HG02763 (cell line): ENCODE measurements around the gene ABTB2.

Experiments
- ATAC-seq: cut with Tn5 transposase; IDR thresholded peaks from one replicate; pipeline ENCODE4 v1.9.1; 2021; ENCODE audit warnings: mild to moderate bottlenecking, moderate library complexity; ENCODE audit not compliant: unreplicated experiment

ABTB2 gene

DNA sequence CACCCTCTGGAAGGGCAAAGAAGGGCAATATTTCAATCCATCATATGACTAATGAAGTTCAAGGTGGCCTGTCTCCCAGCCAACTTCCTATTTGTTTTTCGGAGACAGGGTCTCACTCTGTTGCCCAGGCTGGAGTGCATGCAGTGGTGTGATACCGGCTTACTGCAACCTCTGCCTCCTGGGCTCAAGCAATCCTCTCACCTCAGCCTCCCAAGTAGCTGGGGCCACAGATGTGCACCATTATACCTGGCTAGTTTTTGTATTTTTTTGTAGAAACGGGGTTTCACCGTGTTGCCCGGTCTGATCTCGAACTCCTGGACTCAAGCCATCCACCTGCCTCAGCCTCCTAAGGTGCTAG lies 13.4 kb downstream of the ABTB2 start:
- ATAC-seq = no peak

DNA sequence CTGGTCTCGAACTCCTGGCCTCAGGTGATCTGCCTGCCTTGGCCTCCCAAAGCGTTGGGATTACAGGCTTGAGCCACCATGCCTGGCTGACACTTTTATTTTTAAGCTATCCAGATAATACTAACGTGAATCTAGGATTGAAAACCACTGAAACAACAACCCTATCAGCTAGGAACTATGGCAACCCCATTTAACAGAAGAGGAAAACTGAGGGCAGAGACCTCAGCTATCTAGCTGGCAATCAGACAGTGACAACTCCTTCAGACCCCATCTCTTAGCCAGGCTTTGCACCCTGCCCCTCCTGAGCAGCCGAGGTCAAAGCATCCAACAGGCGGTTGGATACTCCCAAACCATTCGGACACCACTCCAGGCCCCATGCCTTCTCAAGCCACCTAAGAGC lies 14.1 kb downstream of the ABTB2 start:
- ATAC-seq = no peak

DNA sequence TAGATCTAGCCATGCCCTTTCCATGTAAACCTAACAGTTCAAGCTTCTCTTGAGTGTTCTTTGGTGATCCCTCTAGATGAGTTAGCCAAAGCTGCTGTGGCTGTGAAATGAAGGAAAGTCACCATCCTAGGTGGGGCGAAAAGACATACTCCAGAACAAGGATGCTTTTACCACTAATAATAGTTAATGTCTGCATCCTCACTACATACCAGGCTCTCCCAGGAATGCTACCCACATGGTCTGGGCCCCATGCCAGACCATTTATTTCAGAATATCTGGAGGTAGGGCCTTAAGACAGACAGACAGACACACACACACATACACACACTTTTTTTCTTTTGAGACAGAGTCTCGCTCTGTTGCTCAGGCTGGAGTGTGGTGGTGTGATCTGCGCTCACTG lies 14.7 kb downstream of the ABTB2 start:
- ATAC-seq = no peak

DNA sequence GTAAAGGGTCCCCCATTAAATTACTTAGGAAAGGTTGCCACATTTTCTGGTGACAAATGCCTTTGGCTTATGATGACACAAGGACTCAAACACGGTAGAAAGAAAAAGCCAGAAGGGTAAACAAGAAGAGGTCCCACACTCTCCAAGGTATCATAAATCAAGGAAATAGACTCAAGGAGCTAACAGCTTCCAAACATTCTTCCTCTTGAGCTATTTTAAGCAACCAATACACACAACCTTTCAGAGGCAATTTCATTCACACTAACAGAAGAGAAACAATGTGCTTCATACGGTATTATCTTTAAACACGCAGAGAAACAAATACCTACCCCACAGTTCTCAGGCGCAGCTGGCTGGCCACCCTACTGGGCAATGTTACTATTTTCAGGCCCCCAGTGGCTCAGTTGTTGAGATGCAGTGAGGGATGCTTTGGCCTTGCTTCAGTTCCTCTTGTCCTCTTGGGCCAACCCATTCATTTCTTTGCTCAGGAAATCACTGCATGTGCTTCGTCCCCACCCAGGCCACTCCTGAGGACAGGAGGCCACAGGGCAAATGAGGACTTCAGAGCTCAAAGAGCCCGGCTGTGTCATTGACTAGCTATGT lies 15.8 kb downstream of the ABTB2 start:
- ATAC-seq = no peak

DNA sequence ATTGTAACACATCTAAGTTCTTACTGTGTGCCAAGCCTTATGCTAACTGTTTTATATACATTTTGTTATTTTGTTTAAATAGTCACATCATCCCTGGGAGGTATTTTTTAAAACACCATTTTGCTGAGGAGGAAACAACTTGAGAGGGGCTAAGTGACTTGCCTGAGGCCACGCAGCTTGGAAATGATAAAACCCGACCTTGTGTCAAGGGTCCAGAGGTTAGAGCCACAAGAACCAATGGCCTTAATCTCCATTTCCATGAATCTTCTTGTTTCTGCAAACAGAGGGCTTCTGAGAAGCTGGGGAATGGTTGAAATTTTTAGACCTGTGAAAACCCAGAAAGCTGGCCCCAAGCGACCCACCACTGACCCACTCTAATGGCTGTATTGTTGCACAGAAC lies 16.7 kb downstream of the ABTB2 start:
- no peak for ATAC-seq

DNA sequence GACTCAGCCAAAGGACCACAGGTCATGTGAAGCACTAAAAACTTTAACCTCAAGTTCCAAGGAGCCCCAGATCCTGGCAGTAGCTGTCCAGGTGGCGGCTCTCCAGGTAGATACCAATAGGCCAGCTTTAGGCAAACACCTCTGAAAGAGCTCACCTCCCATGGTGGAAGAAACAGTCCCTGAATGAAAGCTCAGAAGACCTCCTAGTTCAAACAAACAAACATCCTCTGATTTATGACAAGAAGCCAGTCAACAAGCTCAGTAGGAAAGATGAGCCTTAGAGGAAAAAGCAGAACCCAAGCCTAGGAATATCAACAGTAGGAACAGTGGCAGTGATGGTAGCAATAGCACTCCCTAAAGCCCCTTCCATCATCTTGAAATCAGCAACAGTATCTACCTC lies 17.2 kb downstream of the ABTB2 start:
- no peak for ATAC-seq

DNA sequence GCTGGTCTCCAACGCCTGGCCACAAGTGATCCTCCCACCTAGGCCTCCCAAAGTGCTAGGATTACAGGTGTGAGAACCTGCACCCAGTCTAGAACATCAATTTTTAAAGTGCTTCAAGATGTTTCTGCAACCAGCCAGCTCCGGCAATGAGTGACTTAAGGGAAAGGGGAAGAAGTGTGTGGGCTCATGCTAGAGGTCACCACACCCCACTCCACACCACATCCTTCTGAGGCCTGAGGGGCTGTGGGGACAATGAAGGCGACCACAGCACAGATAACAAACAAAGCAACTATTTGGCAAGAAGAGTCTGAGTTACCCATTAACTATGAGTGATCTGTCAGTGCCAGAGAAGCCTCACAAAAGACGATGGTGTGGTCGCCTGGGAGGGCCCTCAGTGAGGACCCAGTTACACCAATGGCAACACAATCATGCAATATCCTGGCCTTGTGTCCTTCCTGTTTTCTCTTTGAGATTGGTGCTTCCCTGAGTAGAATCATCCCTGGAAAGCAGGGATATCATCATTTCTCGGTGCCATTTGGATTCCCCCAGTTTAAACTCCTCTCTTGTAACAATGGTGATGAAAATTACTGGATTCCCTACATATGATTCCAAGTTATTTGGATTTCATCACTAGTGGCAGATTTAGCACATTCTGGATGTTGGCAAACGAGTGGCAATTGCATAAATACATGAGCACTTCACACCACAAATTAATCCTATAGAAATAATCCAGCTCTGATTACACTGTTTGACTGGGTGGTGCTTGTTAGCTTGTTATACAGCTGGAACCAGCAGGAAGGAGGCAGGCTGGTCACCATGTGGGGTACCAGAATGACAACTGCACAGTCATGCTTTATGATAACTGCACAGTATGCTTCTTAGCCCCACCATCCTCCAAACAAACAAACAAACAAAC lies 18.4 kb downstream of the ABTB2 start:
- peak; percentile 77 for ATAC-seq

DNA sequence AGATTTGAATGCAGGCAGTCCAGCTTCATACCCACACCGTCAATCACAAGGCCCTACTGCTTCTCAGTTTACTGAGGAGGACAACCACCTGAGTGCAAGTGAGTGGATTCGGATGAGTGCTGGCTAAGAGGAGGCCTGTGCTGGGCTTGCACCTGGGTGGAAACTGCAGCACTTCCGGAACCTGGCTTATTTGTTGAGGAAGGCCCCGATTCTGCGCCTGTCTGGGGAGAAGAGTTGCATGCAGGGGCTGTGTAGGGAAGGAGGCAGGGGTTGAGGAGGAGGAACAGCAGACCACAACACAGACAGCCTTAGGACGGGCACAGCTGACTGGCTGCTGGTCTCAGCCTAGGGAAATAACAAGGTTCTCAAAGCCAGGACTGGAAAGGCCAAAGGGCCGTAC lies 20.8 kb downstream of the ABTB2 start:
- ATAC-seq = no peak

GRCh38 chr11:34335801-34336200 lies 22.0 kb downstream of the ABTB2 start:
- no peak for ATAC-seq

DNA sequence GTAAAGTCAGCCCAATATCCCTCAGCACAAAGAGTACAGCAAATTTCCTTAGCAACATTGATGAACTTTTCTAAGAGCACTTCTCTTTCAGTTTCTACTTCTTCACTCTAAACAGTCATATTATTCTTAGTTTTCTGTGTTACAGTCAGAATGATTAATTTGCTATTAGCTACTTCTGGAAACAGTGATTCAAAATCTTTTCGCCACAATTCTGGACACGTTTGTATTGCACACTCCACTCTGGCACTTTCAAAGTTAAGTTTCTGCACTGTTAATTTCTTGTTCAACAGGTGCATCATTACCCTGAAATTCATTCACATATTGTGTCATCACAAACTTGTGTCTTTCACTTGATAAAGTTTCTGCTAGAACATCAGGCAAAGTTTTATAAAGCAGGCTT lies 22.5 kb downstream of the ABTB2 start:
- ATAC-seq = no peak

DNA sequence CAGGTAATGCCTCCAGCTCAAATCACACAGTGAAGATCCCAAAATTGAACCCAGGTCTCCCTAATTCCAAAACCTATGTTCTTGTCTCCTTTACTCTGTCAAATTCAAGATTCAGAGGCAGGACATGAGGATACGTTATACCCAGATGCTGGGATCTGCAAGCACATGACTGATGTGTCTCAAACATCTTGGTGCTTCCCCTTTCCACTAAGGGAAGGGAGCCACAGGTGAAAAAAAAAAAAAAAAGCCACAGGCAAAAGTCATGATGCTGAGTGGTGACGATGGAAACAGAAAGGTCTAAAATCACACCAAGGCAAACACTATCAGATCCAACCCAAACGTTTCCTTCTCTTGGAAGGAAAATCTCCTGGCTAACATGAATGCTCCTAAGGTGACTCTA lies 24.0 kb downstream of the ABTB2 start:
- ATAC-seq = no peak

DNA sequence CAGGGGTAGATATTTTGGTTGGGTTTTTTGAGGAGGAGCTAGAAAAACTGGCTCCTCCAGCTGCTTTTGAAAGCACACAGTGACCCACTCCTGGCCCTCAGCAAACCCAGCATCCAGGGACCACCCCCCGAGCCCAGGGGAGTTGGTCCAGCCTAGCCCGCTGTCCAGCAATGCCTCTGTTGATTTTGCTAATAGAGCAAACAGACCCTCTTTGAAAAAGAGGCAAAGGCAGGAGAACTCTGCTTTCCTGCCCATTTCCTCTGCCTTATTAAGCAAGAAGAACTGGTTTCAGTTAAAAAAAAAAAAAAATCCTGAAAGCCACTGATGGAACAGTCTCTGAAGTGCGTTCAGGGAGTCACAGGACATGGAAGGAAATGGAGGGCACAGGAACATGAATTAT lies 25.3 kb downstream of the ABTB2 start:
- no peak for ATAC-seq

DNA sequence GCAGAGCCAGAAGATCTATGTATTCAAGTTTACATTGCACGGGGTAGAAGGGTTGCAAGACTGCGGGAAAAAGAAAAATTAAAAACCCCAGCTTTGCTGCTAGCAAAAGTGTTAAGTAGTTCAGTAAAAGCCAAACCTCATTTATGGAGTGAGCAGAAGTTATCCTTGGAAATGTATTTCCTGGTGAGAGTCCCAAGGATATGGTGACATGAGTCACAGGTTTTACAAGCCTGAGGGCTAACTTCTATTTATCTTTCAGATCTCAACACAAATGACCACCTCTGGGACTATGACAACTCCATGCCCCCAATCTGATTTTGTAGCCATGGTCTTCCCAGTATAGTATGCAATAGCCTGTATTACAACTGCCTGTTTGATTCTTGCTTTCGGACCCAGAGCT lies 26.1 kb downstream of the ABTB2 start:
- no peak for ATAC-seq

- no peak for ATAC-seq
Measured at GRCh38 chr11:34331329-34331728, 26.5 kb downstream of the ABTB2 start.

DNA sequence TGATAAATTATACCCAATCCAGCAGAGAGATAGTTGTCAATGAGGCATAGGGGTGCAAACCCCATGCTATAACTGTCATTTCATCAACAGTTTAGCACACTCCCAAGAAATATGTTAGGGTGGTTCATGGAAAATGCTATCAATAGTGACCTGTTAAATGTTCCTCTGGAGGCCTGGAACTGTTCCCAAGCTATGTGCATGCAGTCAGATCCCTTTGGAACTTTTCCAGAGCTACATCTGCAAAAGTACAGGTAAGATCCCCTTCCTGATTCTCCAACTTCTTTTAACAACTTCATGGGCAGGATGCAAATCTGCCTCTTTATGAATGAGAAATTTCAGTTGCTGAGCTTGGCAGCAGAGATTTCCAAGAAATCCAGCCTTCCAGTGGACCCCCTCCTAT lies 27.2 kb downstream of the ABTB2 start:
- no peak for ATAC-seq

DNA sequence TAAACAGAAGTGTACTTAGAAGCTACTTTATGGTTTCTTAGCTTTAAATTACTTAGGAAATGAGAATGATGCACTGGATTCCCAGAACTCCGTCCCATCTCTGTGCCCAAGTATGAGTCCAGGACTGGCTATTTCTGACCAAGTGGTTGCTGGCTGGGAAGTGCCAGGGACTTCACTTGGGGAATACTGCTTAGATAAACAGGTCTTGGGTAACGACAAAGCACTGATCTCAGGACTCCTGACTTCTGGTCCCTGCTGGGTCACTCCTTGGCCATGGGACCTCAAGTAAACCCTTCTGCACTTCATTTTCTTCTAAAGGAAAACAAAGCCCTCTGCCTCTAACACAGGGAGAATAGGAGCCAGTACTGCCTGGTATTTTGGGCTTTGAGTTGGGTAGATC lies 27.9 kb downstream of the ABTB2 start:
- no peak for ATAC-seq

DNA sequence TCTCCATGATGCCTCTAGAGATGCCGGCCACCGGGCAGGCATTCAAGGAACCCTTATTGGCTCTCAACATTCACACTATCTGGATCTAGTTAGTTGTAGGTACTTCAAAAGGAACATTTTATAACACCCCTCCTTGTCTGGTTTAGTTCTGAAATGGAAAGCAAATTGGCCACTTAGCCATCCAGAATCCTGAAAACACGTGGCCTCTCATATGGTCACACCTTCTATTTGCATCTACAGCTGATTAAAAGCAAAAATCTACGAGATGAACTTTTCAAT lies 29.2 kb downstream of the ABTB2 start:
- no peak for ATAC-seq

DNA sequence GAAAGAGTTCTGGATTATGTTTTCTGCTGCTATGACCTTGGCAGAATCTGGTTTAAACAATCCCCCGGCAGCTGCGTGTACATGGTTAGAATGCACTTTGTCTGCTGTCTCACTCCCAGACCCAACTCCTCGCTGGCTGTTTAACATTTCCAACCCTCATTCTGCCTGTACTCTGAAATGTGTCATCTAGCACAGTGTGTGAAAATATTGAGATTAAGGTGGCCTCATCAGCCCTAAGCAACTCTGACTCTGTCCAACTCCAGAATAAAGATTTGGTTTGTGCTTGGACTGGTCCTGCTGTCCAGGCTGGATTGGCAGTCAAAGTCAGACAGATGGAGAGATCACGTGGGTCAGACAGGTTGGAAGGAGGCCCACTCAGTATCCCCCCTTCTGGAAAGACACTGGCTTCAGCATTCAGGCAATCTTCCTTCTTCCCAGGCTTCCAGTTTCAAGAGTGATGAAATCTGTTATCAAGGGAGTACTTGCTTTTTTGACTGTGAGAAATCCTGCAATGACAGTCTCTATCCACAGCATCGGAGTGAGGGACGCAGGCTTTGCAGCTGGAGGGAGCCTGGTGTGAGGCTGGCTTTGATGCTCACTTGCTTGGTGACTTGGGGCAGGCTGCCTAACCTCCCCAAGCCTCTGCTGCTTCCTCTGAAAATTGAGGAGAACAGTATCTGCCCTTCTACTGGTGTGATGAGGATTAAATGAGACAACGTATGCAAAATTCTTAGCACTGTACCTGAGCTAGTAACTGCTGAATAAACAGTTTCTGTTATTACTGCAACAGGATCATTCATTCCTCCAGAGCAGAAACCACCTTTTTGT lies 29.8 kb downstream of the ABTB2 start:
- no peak for ATAC-seq

- ATAC-seq = no peak
Measured at GRCh38 chr11:34324466-34324865, 33.3 kb downstream of the ABTB2 start.

DNA sequence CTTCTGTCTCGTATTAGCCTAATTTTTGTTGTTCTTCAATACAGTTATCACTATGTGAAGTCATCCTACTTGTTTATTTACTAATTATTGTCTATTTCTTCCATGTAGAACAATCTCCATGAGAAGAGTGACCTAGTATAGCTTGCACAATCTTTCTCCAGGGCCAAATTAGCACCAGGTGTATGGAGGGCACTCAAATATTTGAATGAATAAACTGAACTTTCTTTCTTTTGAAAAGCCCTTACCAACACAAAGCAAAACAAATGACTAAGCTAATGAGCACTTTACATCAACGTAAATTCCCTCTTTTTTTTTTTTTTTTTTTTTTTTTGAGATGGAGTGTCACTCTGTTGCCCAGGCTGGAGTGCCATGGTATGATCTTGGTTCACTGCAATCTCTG lies 34.2 kb downstream of the ABTB2 start:
- no peak for ATAC-seq

DNA sequence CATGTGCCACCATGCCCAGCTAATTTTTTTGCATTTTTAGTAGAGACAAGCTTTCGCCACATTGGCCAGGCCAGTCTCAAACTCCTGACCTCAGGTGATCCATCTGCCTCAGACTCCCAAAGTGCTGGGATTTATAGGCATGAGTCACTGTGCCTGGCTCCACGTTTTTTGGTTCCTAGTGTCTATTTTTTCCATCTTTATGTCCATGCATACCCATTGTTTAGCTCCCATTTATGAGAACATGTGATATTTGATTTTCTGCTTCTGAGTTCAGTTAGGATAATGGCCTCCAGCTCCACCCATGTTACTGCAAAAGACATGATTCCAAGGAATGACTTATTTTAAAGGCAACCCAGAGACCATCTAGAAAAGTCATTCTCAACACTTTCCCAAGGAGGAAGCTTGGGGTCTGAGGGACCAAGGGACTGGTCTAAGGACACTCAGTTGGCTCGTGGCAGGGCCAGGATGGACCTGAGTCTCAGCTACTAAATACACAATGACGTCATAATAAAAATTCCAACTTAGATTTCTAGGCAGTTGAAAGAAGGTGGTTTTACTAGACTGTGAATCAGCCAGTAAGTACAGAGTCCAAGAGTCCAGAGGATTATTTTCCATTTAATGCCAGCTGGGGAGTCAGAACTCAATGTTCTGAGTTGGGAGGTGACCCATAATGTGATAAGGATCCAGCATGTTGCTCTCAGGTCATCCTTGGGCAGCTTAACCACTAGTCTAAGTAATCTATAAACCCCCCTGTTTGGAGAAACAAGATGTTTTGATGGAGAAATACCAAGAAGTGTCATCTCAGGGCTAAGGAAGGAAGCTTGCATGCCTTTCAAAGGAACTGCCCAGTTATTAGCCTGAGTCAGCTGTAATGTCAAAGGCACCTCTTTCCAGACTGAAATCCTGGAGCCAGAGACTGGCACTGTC lies 39.4 kb downstream of the ABTB2 start:
- ATAC-seq = no peak
